CD4-positive, alpha-beta T cell treated with Interferon gamma for 1 hour (primary cell): Measurements from ENCODE around the gene RAD9A.

Source experiments
- DNase-seq: peaks from one replicate; pipeline ENCODE4 v3.0.0-alpha.2; 2020

The RAD9A gene

DNA sequence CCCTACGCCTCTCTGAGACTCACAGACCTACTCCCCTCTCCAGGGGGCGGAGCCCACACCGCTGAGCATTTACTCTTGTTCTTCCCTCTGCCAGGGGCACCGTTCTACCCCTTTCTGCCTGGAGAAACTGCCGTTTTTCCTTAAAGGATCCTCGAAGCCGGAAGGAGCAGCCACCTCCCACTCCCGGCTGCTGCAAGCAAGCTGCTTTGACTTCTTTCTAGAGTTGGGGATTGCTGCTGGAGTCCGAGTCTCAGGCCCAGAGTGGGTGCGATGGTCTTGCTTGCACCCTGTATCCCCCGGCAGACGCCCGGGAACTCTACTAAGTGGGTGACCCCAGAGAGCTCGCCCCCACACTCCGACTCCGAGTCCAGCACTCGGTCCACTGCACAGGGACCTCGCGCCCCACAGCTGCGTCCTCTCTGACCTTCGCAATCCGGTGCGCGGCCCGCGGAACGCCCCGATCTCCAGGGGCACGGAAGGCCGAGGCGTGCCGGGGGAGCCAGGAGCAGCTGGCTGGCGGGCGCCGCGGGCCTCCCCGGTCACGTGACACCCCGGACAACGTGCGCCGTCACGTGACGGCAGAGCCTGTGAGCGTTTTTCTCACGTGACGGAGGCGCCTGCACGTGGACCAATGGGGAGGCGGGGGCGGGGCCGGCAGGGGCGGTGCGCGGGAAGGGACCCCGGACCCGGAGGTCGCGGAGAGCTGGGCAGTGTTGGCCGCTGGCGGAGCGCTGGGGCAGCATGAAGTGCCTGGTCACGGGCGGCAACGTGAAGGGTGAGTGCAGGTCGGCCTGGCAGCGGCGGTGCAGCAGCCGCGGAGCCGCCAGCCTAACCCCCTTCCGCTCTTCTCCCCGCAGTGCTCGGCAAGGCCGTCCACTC lies at the start of gene RAD9A:
TSS of gene RAD9A (plus strand) at position 683 of the 879 bp plus-strand sequence. CDS start at position 742, 59 bp downstream.
- peak; percentile 91 for DNase-seq

DNA sequence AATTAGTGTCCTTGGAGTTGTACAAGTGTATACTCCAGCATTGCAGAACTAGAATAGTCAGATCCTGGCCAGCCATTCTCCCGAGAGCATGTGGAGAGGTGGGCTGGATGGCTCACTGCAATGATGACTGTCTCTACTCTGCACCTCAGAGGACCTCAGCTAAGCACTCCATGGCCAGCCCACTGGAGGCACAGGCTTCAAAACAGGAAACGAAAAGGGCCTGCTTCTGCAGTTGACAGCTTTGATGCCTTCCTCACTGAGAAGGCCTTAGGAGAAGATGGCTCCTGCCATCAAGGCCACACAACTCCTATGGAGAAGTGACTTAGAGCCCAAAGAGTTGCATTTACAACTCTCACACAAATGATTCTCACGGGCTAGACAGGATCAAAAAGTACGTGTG lies 47.5 kb upstream of the RAD9A start:
- DNase-seq: peak; percentile 23

DNA sequence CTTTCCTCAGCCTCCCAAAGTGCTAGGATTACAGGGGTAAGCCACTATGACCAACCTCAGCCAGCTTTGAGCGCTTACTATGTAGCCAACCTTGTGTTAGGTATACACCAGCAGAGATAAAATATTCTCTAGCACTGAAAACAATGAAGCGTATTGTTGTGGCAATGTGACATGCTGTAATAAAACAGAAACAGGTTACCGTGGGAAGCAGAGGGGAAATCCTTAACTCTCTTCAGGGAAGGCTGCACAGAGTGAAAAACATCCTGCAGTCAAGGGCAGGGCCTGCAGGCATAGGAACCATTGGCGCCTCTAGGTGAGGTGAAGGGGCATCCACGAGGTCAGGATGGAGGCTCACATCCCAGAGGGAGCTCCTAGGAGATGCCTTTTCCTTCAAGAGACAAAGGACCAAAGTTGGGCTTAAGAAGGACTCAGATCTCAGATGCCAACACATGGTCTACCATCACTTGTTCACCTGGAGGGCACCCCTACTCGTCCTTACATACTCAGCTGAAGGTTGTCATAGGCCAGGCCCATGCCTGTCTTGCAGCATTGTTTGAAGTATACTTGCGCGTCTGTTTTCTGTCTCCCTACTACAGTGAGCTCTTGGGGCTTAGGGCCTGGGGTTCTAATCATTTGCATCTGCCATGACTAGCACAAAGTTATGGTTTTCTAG lies 46.4 kb upstream of the RAD9A start:
- no peak for DNase-seq

DNA sequence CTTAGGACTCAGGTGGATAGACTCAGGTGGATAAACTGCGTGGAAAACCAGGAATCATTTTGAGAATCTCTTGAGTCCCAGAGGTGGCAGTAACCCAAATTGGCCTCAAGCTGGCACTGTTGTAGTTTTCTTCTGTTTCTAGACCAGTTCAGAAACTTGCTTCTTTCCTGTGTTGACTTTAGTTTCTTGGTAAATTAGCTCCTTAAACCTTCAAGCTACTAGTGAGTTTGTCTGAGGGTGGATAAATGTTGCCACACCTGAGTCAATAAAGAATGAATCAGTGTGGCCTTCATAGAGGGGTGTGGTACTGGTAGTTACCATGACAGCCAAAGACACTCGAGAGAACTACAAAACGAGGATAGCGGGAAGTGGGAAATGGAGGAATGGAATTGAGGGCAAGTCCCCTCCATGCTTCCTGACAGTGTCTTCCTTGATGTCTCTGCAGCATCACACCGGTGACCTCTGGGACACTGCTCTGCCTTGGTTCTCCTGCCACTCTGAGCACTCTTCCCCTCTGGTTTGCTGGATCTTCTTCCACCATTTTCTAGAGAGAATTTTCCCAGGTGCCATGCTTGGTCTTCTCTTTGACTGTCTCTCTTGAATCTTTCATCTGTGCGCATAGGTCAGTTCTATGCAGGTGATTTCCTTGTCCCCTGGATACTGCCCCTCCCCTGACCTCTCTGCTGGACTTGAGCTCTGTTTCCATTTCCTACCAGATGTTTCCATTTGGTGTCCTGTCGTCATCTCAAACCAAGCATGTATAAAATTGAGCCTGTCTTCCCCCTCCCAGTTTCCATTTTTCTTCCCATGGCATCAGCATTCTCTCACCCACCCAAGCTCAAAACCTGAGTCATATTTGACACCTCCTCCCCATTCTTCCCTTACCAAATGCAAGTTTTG lies 45.6 kb upstream of the RAD9A start:
- no peak for DNase-seq

- DNase-seq: no peak
Measured at GRCh38 chr11:67347964-67348749, 43.6 kb upstream of the RAD9A start.

DNA sequence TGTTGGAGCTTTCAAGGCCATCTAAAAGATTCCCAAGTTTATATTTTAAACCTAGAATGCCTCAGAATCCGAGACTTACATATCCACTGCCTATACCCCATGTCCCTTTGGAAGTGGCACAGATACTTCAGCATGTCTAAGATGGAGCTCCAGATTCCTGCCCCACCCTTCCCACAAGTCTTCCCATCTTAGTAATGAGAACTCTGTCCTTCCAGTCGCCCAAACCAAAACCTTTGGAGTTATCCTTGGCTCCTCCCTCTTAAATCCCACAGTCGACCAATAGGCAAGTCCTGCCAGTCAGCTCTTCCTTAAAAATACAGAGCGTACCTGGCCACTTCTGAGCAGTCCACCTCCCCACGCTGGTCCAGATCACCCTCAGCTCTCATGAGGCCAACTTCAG lies 42.8 kb upstream of the RAD9A start:
- DNase-seq: no peak

DNA sequence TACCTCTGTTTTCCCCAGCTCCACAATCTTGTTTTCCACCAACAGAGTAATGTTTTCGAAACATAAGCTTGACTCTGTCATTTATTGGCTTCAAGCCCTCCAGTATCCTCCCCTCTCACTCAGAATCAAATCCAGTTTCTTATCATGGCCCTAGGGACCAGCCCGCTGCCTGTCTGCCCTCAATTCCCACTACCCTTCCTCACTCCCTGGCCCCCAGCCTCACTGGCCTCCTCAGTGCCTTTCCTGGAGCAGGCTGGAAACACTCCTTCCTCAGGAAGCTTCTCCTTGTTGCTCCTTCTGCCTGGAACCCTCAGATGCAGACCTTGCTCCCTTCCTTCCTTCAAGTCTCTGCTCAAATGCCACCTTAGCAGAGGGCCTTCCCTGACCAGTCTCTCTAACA lies 42.3 kb upstream of the RAD9A start:
- DNase-seq: no peak

DNA sequence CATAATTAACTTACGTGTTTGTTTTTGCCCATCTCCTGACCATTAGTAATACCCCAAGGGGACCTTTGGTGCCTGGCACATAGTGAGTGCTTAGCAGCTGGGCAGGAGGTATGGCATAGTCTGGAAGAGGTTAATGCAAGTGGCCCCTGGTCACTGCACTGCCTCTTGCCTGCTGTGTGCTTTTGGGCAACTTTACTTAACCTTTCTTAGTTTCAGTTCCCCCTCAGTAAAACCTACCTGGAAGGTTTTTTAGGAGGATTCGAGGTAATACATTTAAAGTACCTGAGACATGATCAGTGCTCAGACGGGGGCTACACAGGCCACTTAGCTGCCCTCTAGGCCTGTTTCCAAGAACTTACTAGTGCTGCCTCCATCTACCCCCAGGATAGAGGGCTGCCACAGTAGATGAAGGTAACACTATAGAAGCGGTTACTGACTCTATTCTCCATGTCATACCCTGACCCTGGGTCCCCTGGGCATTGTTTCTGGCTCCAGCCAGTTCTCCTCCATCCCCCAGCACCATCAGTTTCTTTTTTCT lies 41.8 kb upstream of the RAD9A start:
- no peak for DNase-seq

GRCh38 chr11:67351275-67352005 lies 40.3 kb upstream of the RAD9A start:
- peak; percentile 67 for DNase-seq

GRCh38 chr11:67352546-67353316 lies 39.1 kb upstream of the RAD9A start:
- peak; percentile 73 for DNase-seq

GRCh38 chr11:67353317-67354074 lies 38.3 kb upstream of the RAD9A start, which contains the start of gene POLD4:
POLD4 (minus strand) TSS chr11:67353546; CDS start chr11:67353399, 147 bp downstream.
- DNase-seq: peak; percentile 96

- DNase-seq: no peak
Measured at GRCh38 chr11:67354075-67355022, 37.4 kb upstream of the RAD9A start.

DNA sequence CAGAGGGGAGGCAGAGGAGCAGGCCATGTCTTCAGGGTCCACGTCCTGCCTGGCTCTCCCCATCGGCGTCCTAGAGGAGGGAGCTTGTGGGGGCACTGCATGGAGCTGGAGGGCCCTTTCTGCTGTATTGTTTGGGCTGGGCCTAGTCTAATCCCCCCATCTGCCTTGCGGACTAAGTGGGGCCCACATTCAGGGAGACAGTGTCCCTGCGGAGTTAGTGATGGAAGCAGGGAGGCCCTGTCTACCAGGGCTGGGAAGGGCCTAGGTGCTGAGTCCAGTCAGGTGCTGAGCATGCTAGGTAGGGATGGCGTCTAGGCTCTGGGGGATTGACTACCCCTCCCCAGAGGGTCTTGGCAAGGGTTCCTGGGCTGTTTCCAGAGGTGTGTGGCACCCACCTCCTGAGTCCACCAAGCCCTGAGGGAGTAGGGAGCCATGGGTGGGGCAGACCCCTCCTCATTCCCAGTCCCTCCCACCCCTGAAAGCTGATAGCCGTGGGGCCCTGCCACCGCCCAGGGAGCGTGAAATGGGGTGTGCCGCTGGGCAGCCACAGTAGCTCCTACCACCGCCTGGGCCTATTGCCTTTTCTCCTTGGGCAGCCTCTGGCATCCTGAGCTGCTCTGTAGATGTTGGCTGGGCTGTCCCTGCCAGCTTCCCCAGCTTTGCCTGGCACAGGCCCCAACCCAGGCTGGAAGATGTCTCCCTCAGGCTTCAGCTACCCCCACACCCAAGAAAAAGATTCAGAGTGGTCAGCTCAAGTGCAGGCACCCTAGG lies 36.6 kb upstream of the RAD9A start:
- no peak for DNase-seq

DNA sequence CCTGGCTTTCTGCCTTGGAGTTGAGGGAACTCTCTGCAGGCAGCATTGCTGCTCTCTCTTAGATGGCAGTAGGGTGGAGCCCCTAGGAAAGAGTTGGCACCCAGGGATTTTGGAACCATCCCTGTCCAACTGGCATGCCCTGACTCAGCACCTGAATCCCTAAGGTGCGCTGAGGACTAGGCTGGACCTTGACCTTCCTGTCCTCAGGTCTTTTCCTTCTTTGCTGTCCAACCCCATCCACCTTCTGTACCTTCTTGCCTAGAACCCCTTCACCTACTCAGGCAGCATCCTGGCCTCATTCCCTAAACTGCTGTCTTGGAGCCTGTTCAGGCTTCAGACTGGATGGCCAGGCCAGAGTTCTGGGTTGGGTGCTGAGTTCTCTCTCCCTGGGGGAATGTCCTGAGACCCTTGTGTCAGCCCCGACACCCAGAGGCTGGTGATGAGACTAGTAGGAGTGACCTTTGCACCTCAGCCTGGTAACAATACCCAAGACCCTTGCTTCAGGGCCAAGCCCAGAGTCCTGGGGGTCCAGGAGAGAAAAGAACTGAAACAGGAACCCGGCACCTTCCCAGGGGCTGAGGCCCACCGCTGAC lies 35.9 kb upstream of the RAD9A start:
- no peak for DNase-seq

GRCh38 chr11:67356387-67356863 lies 35.4 kb upstream of the RAD9A start:
- DNase-seq: no peak

DNA sequence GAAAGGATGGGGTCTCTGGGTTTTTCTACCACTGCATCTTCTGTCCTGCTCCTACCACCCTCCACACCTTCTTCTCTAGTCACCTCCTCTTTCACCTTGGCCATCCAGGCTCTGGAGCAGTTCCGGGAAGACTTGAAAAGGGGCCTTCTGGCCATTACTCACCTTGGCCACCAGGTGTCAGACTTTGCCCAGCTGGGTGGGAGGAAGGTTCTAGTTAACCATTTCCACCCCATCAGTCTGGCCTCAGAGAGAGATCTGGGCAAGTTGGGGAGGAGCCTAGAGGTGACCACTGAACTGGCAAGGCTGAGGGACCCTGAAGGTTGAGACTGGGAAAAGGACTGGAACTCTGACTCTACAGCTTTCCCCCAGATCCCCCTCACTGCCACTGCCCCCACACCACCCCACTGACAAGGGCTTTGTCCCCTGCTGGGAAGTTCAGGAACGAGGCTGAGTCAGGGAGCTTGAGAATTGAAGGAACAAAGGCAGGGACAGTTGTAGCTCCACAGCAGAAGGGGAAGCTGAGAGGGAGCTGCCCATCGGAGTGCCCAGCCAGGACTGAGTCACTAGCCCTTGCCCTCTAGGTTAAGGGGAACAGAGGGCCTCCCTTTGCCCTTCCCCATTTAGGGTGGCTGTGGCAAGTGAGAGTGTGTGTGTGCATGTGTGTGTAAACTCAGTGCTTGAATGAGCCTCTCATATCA lies 34.8 kb upstream of the RAD9A start:
- DNase-seq: peak; percentile 77
